ENCODE data around the gene EPB41L2.
"Not testable (repeated sequence)": the region's sequence is repeated elsewhere in the genome, so short reads cannot be mapped to it uniquely, and the experiment has no call there.

EPB41L2 gene

DNA sequence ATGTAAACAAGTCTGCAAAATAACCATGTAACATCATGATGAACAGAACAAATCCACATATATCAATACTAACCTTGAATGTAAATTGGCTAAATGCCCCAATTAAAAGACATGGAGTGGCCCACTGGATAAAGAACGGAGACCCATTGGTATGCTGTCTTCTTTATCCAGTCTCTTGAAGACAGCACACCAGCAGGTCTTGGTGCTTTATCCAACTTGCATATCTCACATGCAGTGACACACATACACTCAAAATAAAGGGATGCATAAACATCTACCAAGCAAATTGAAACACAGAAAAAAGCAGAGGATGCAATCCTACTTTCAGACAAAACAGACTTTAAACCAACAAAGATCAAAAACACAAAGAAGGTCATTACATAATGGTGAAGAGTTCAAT, 30.3 kb upstream of the EPB41L2 start:
- no peak for TF ChIP-seq ZFX (IDR thresholded peaks at IDR 0.05; ENCODE audit: borderline replicate concordance)
- TF ChIP-seq, protein P1, sequence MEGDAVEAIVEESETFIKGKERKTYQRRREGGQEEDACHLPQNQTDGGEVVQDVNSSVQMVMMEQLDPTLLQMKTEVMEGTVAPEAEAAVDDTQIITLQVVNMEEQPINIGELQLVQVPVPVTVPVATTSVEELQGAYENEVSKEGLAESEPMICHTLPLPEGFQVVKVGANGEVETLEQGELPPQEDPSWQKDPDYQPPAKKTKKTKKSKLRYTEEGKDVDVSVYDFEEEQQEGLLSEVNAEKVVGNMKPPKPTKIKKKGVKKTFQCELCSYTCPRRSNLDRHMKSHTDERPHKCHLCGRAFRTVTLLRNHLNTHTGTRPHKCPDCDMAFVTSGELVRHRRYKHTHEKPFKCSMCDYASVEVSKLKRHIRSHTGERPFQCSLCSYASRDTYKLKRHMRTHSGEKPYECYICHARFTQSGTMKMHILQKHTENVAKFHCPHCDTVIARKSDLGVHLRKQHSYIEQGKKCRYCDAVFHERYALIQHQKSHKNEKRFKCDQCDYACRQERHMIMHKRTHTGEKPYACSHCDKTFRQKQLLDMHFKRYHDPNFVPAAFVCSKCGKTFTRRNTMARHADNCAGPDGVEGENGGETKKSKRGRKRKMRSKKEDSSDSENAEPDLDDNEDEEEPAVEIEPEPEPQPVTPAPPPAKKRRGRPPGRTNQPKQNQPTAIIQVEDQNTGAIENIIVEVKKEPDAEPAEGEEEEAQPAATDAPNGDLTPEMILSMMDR (IDR thresholded peaks at IDR 0.05), result no peak
- no peak overlapping the region for H3K27ac ChIP-seq

DNA sequence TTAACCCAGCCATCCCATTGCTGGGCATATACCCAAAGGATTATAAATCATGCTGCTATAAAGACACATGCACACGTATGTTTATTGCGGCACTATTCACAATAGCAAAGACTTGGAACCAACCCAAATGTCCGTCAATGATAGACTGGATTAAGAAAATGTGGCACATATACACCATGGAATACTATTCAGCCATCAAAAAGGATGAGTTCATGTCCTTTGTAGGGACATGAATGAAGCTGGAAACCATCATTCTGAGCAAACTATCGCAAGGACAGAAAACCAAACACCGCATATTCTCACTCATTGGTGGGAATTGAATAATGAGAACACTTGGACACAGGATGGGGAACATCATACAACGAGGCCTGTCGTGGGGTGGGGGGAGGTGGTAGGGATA, 28.9 kb upstream of the EPB41L2 start:
- not testable (repeated sequence) for H3K27ac ChIP-seq

DNA sequence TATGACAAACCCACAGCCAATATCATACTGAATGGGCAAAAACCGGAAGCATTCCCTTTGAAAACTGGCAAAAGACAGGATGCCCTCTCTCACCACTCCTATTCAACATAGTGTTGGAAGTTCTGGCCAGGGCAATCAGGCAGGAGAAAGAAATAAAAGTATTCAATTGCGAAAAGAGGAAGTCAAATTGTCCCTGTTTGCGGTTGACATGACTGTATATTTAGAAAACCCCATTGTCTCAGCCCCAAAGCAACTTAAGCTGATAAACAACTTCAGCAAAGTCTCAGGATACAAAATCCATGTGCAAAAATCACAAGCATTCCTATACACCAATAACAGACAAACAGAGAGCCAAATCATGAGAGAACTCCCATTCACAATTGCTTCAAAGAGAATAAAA, 27.3 kb upstream of the EPB41L2 start:
- H3K27ac ChIP-seq, result not testable (repeated sequence)

DNA sequence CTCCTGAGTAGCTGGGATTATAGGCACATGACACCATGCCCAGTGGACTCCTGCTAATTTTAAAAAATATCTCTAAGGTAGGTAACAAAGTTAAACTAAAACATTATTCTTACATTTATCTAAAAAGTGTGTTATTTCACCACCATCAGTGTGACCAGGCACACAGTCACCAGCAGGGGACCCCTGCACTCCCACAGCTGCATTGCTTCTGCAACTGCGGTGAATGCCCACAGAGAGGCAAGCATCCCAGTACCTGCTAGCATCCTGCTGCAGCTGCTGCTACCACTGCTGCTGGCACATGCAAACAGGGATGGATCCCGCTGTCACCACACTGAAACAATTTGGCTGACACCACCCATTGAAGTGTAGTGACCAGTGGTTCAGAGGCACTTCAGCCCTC, 21.9 kb upstream of the EPB41L2 start:
- no peak overlapping the region for H3K27ac ChIP-seq
- TF ChIP-seq, protein P1 (IDR thresholded peaks at IDR 0.05), result no peak

DNA sequence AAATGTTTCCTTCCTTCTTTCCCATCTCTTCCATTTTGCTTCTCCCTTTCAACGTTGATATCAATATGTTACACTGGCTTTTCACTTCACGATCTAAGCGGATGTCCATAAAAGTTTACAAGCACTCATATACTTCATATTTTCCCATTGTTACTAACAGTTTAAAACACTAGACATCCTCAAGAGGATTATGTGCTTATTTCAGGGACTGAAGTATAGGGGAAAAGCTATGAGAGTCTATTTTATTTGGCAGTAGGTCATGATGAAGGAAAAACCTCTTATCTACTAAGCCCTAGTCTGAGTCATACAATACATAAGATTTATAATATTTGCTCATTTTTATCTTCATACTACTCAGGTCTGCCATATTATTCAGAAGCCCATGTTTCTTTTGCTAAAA, 20.6 kb upstream of the EPB41L2 start:
- no peak overlapping the region for H3K27ac ChIP-seq
- TF ChIP-seq ZFX (IDR thresholded peaks at IDR 0.05; ENCODE audit: borderline replicate concordance), result no peak
- TF ChIP-seq, protein P1 (IDR thresholded peaks at IDR 0.05), result no peak

DNA sequence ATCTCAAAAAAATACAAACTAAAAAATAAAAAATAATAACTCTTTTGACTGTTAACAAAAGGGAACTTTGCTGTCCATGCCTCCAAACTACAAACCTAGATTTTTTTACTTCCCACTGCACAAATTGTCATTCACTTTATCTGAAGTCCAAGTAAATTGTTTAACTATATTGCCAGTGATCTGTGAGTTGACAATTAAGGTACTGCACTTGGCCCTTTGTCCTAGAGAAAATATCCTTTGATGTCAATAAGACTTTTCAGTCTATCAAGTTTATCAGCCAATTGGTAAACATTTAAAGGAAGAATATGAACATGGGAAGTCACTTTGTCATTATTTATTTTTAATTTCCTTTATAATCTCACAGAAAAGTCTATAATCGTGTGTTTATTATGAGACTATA, 19.3 kb upstream of the EPB41L2 start:
- TF ChIP-seq, protein P1 (IDR thresholded peaks at IDR 0.05), result no peak
- no peak for TF ChIP-seq ZFX (IDR thresholded peaks at IDR 0.05; ENCODE audit: borderline replicate concordance)
- H3K27ac ChIP-seq, result no peak overlapping the region

DNA sequence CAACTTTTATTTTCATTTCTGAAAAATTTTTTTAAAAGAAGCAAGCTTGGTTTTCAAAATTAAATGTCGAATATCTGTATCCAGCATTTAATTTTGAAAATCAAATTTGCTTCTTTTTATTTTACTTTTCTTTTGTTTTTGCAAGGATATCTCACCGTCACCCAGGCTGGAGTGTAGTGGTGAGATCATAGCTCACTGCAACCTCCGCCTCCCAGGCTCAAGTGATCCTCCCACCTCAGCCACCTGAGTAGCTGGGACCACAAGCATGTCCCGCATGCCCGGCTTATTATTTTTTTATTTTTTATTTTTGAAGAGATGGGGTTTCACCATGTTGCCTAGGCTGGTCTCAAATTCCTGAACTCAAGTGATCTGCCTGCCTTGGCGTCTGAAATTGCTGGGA, 17.0 kb upstream of the EPB41L2 start:
- TF ChIP-seq ZFX (IDR thresholded peaks at IDR 0.05; ENCODE audit: borderline replicate concordance), result no peak
- TF ChIP-seq, protein P1 (IDR thresholded peaks at IDR 0.05), result no peak
- no peak overlapping the region for H3K27ac ChIP-seq

DNA sequence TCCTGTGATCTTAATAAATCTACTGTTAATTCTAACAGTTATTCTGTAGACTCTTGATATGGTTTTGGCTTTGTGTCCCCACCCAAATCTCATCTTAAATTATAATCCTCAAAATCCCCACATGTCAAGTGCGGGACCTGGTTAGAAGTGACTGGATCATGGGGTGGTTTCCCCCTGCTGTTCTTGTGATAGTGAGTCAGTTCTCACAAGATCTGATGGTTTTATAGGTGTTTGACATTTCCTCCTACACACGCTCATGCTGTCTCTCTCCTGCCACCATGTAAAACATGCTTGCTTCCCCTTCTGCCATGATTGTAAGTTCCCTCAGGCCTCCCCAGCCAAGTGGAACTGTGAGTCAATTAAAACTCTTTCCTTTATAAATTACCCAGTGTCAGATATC, 10.5 kb upstream of the EPB41L2 start:
- no peak for TF ChIP-seq ZFX (IDR thresholded peaks at IDR 0.05; ENCODE audit: borderline replicate concordance)
- TF ChIP-seq, protein P1 (IDR thresholded peaks at IDR 0.05), result no peak
- no peak overlapping the region for H3K27ac ChIP-seq

DNA sequence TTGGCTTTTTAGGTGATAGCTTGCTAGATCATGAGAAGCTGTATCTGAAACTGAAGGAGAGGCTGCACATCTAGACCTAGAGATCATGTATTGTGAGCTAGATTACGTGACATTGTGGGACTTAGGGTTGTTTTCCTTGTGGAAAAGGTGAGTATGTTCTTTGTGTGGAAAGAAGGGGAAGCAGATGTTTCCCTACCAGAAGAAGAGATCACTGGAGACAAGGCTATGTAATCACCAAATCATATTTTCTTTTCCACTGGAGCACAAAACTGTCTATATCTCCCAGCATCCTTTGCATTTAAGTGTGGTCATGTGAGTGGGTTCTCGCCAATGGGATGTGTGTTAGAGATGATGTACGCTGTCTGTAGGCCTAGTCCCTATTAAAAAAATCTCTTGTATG, 7.0 kb upstream of the EPB41L2 start:
- no peak overlapping the region for H3K27ac ChIP-seq
- TF ChIP-seq, protein P1 (IDR thresholded peaks at IDR 0.05), result no peak
- TF ChIP-seq ZFX (IDR thresholded peaks at IDR 0.05; ENCODE audit: borderline replicate concordance), result no peak
